Endometrium (tissue), 2 donors: Measurements from ENCODE around the gene EIF3L.
A peak's percentile ranks its signal among the peaks of the same experiment; 100 is the strongest.
"Not testable (repeated sequence)": the region's sequence is repeated elsewhere in the genome, so short reads cannot be mapped to it uniquely, and the experiment has no call there.

Experiments
- FAIRE-seq: peaks from 2 replicates; lab custom pipeline; 2012; peaks lifted over from hg19 to GRCh38; lab: Jason Lieb, UNC
- donor health status: control.
- donor health status: control.

The EIF3L gene

DNA sequence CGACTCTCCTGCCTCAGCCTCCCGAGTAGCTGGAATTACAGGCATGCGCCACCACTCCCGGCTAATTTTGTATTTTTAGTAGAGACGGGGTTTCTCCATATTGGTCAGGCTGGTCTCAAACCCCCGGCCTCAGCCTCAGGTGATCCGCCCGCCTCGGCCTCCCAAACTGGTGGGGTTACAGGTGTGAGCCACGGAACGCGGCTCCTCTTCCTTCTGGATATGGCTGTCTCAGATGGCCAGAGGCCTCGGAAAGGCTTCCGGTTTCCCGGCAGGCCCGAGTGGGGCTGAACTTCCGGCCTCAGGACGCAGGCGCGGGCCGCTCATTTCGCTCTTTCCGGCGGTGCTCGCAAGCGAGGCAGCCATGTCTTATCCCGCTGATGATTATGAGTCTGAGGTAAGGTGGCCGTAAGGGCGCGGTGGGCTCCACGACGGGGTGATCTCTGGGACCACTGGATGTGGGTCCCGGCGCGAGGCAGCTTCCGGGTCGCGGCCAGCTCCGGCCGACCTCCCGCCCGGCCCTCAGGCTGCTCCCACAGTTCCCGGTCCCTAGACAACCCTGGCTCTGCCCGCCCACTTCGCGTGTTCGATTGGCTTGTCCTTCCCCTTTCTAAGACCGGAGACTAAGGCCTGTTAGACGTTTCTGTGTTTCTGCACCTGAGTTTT is at the start of gene EIF3L:
Gene EIF3L (plus strand): TSS at position 331 of the 663 bp plus-strand sequence. CDS start 31 bp downstream, at position 362.
- peak; percentile 37 for FAIRE-seq

DNA sequence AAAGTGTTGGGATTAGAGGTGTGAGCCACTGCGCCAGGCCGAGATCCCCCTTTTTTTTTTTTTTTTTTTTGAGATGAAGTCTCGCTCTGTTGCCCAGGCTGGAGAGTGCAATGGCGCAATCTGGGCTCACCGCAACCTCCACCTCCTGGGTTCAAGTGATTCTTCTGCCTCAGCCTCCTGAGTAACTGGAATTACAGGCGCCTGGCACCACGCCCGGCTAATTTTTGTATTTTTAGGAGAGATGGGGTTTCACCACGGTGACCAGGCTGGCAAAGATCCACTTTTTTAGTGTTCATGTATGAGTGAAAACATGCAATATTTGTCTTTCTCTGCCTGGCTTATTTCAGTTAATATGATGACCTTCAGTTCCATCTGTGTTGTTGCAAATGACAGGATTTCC is 49.2 kb upstream of the EIF3L start:
- FAIRE-seq: not testable (repeated sequence)

GRCh38 chr22:37801946-37802309 is 47.3 kb upstream of the EIF3L start:
- FAIRE-seq: no peak

- no peak for FAIRE-seq
These were observed 46.7 kb upstream of the EIF3L start for GRCh38 chr22:37802310-37803194.

DNA sequence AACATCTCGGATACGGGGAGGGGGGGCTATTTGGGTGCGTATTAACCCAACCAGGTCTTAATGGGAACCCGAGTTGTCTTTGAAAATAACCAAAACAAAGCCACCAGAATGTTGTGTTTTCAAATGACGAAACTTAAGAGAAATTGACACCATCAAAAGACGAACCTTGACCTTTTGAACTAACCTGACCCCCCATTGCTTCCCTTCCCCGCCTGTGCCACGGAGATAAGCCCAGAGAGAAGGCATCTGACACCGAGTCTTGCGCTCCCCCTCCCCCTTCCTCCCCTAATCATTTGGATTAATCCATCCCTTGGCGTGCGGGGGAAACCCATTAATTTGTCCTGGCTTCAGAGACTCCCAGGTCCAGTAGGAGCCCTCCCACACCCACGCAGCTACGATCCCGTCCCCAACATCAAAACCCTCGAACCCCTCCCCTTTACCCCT is 46.0 kb upstream of the EIF3L start:
- no peak for FAIRE-seq

- no peak for FAIRE-seq
These were observed 45.4 kb upstream of the EIF3L start for GRCh38 chr22:37803639-37804351.

GRCh38 chr22:37804352-37804880 is 44.8 kb upstream of the EIF3L start:
- no peak for FAIRE-seq

GRCh38 chr22:37804881-37805809 is 44.1 kb upstream of the EIF3L start:
- FAIRE-seq: no peak

GRCh38 chr22:37805810-37806277 is 43.4 kb upstream of the EIF3L start:
- FAIRE-seq: no peak

GRCh38 chr22:37806409-37807333 is 42.5 kb upstream of the EIF3L start:
- FAIRE-seq: no peak

- FAIRE-seq: peak; percentile 18
These were observed 41.6 kb upstream of the EIF3L start, which contains the start of gene GCAT for GRCh38 chr22:37807410-37808293. TSS of gene GCAT (plus strand) at chr22:37807934. CDS start at chr22:37807968, 34 bp downstream.

DNA sequence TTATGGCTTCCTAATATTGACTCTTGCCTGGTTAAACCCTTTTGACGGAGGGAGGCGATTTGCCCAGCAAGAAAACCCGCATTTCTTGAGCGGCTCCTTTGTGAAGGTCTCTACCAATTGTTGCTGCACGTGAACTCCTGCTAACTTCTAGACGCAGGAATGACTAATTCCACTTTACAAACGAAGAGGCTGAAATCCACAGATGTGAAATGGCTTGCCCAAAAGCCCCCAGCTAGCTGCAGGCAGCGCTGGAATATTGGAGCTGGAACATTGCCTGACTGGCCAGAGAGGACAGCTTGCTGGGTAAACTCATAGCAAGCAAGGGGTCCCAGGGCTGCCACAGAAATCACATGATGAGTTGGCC is 40.9 kb upstream of the EIF3L start:
- FAIRE-seq: no peak

DNA sequence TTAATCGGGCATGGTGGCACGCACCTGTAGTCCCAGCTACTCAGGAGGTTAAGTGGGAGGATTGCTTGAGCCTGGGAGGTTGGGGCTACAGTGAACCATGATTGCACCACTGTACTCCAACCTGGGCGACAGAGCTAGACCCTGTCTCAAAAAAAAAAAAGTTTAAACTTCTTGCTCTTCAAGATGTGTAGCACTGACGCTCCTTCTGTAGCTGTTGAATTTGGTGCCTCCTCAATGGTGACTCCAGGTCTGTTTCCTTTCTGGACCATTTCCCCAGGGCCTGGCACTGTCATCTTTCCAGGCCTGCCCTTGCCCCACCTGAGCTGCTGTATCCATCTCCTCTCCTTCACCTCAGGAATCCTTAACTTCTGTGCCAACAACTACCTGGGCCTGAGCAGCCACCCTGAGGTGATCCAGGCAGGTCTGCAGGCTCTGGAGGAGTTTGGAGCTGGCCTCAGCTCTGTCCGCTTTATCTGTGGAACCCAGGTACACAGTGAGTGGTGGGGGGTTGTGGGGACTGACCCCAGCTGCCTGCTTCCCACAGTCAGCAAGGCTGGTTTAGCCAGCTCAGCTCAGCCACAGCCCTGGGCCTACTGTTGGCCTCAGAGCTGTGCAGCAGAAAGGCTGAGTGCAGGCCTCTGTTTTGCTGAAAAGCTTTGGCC is 39.4 kb upstream of the EIF3L start:
- FAIRE-seq: no peak

GRCh38 chr22:37811867-37812266 is 37.4 kb upstream of the EIF3L start:
- FAIRE-seq: no peak

- FAIRE-seq: no peak
These were observed 36.1 kb upstream of the EIF3L start for GRCh38 chr22:37812869-37813678.

- no peak for FAIRE-seq
These were observed 33.6 kb upstream of the EIF3L start for GRCh38 chr22:37815593-37815992.

DNA sequence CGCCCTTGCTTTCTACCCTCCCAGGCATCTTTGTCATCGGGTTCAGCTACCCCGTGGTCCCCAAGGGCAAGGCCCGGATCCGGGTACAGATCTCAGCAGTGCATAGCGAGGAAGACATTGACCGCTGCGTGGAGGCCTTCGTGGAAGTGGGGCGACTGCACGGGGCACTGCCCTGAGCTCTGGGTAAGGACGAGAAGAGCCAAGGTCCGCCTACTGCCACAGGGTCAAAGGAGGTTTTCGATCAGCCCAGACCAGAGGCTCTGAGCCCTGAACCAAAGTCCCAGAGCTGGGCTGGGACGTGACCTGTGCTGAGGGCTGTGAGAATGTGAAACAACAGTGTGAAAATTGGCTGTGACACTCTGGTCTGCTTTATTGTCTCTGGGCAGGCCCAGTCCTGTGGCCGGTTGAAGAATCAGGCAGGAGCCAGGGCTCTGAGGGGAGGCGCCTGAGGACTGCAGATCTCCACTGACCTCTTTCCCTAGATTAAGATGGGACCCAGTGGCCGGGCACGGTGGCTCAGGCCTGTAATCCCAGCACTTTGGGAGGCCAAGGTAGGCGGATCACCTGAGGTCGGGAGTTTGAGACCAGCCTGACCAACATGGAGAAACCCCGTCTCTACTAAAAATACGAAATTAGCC is 32.6 kb upstream of the EIF3L start:
- FAIRE-seq: no peak
